NB4 (cell line): ENCODE data around the gene ZC3HAV1L.
"Not testable (repeated sequence)": the region's sequence is repeated elsewhere in the genome, so short reads cannot be mapped to it uniquely, and the experiment has no call there.

Experiments
- DNase-seq: peaks from one replicate; pipeline ENCODE4 v3.0.0; 2010; ENCODE audit warnings: low read depth
- H3K4me3 ChIP-seq: one replicate; pipeline ENCODE4 v1.5.1; 2011; ENCODE audit warnings: mild to moderate bottlenecking, low read depth, low read length, moderate library complexity
- MYC ChIP-seq: IDR thresholded peaks from 2 replicates; pipeline ENCODE4 v1.6.1; 2011; ENCODE audit warnings: low read depth, low read length
- POLR2A ChIP-seq: IDR thresholded peaks from 2 replicates; pipeline ENCODE4 v1.6.1; 2011; ENCODE audit warnings: mild to moderate bottlenecking; ENCODE audit not compliant: insufficient read length; ENCODE audit errors: extremely low read depth
- TF ChIP-seq, protein P1 (sequence below): IDR thresholded peaks from one replicate; pipeline ENCODE4 v1.5.1; 2012; ENCODE audit warnings: low read depth, low read length
- TF ChIP-seq, protein P2 (sequence below): IDR thresholded peaks from 2 replicates; pipeline ENCODE4 v1.6.1; 2011; ENCODE audit warnings: low read depth, low read length

The ZC3HAV1L gene

DNA sequence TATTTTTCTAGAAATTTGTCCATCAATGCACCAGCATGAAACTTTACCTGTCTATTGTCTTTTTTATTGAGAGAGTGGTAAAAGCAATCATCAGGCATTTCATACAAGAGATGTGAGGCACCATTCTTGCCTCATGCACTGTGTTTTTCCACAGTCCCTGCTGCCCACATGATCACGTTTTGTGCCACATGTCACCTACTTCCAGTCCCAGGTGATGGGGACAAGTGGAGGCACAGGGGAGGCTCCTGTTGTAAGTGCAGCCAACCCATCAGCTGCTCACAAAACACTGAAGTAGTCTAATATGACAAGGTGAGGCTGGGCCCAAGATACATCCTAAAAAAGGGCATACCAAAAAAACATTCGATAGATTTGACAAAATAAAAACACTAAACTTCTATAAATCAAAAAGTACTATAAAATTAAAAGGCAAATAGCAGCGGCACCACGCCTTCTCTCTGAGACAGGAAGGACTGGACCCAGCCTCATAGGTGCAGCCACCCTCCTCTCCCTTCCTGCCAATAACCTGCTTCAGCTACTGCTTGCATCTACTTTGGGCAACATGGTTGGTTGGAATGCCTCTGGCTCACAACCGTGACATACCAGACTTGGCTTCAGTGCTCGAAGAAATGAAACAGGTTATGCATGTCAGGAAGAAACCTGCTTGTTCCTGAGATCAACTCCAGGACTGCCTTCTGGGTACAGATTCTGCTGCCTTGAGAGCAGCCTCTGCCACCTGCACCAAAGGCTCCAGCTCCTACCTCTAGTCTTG lies 2.3 kb downstream of the ZC3HAV1L start:
- TF ChIP-seq MYC, result no peak
- TF ChIP-seq POLR2A, result no peak
- TF ChIP-seq, protein P1, sequence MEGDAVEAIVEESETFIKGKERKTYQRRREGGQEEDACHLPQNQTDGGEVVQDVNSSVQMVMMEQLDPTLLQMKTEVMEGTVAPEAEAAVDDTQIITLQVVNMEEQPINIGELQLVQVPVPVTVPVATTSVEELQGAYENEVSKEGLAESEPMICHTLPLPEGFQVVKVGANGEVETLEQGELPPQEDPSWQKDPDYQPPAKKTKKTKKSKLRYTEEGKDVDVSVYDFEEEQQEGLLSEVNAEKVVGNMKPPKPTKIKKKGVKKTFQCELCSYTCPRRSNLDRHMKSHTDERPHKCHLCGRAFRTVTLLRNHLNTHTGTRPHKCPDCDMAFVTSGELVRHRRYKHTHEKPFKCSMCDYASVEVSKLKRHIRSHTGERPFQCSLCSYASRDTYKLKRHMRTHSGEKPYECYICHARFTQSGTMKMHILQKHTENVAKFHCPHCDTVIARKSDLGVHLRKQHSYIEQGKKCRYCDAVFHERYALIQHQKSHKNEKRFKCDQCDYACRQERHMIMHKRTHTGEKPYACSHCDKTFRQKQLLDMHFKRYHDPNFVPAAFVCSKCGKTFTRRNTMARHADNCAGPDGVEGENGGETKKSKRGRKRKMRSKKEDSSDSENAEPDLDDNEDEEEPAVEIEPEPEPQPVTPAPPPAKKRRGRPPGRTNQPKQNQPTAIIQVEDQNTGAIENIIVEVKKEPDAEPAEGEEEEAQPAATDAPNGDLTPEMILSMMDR, result no peak
- TF ChIP-seq, protein P2, sequence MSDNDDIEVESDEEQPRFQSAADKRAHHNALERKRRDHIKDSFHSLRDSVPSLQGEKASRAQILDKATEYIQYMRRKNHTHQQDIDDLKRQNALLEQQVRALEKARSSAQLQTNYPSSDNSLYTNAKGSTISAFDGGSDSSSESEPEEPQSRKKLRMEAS, result no peak
- DNase-seq, result no peak

DNA sequence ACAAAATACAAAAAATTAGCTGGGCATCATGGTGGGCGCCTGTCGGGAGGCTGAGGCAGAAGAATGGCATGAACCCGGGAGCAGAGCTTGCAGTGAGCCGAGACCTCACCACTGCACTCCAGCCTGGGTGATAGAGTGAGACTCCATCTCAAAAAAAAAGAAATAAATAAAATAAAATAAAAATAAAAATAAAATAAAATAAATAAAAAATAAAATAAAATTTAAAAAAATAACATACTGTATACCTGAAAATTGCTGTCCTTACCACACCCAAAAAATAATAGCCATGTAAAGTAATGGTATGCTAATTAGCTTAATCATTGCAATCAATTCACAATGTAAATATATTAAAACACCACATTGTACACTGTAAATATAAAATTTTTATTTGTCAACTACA lies 3.4 kb downstream of the ZC3HAV1L start:
- no peak overlapping the region for H3K4me3 ChIP-seq
- no peak for DNase-seq
- no peak for TF ChIP-seq POLR2A
- TF ChIP-seq, protein P1, result no peak
- TF ChIP-seq, protein P2, result no peak

More for the DNA sequence above, 2.3 kb downstream of the ZC3HAV1L start:
- peak overlapping the region; percentile 81 for H3K4me3 ChIP-seq

DNA sequence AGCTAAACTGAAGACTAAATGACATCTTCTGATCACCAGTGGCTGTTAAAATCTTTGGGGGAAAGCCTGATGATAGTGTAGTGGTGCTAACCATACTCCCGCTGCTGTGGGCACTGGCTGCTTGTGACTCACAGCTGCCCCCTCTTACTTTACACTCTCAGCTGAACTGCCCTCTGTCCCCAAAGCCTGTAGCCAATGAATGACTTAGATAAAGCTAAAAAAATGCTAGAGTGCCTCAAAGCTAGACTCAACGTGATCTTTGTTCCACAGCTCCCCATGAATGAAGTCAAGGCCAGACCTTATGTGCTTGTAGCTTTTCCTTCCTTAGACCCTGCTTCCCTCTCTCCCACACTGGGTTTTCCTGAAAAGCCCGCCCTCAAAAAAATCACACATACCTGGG lies 6.5 kb downstream of the ZC3HAV1L start:
- no peak for DNase-seq
- no peak overlapping the region for H3K4me3 ChIP-seq
- TF ChIP-seq, protein P2, result no peak
- TF ChIP-seq, protein P1, result no peak
- no peak for TF ChIP-seq POLR2A
- TF ChIP-seq MYC, result no peak

DNA sequence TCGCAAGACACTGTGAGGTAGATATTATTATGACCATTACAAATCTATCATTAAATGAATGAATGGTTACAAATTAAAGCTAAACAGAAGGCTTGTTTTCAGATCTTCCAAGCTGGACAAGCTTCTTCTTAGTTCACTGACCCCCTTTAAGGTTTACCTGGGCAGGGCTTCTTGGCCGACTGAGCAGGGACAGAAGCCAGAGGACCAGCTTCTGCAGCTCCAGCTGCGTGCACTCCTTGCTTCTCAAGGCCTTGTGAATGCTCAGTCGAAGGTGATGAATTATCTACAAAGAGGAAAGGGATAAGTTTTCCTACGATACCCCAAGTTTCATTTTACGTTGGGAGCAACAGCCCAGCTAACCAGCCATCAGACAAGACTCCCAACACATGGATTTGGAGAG lies 9.3 kb downstream of the ZC3HAV1L start:
- DNase-seq, result no peak
- H3K4me3 ChIP-seq, result no peak overlapping the region
- TF ChIP-seq, protein P1, result no peak
- TF ChIP-seq, protein P2, result no peak
- TF ChIP-seq MYC (no peak), POLR2A (no peak)

DNA sequence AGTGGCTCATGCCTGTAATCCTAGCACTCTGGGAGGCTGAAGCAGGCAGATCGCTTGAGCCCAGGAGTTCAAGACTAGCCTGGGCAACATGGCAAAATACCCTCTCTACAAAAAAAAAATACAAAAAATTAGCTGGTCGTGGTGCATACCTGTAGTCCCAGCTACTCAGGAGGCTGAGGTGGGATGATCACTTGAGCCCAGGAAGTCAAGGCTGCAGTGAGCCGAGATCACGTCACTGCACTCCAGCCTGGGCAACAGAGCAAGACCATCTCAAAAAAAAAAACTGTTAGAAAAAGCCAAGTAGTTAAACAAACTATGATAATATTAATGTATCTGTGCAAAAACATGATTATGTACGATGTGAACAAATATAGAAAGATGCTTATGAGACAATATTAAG lies 10.0 kb downstream of the ZC3HAV1L start:
- not testable (repeated sequence) for DNase-seq, H3K4me3 ChIP-seq

DNA sequence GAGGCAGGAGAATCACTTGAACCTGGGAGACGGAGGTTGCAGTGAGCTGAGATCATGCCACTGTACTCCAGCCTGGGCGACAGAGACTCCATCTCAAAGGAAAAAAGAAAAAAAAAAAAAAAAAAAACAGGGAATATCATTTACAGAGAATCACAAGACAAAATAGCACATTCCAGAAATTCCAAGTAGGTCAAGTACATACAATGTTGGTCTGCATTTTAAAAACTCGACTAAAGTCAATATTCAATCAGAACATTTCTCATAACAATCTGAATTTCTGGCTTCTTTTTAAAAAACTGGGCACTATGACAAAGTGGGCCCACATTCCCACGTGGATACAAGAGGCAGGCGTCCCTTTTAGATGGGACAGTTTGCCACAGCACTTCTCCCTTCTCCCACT lies 12.8 kb downstream of the ZC3HAV1L start:
- TF ChIP-seq, protein P1, result no peak
- TF ChIP-seq POLR2A (no peak), MYC (no peak)
- TF ChIP-seq, protein P2, result no peak
- DNase-seq, result no peak
- no peak overlapping the region for H3K4me3 ChIP-seq
